Activated CD4-positive, alpha-beta memory T cell treated with anti-CD3 and anti-CD28 coated beads for 36 hours (primary cell): ENCODE data around the gene DPH7. TPM values are rescaled to one million over a fixed set of nuclear protein-coding genes. Genes with fewer than 3 reads are reported as not detected.
"Not testable (repeated sequence)": the region's sequence is repeated elsewhere in the genome, so short reads cannot be mapped to it uniquely, and the experiment has no call there.

Source experiments
- CTCF ChIA-PET: fragments of 350-600 bp; sonication (Branson Sonifier 250); formaldehyde crosslinking; loops from one replicate; lab custom pipeline; 2021; ENCODE audit warnings: antibody characterized with exemption, inconsistent platforms; lab: Charles Lee
- POLR2A ChIA-PET: fragments of 350-600 bp; sonication (Branson Sonifier 250); formaldehyde crosslinking; loops from one replicate; lab custom pipeline; 2021; ENCODE audit warnings: antibody characterized with exemption; lab: Charles Lee
- DNase-seq: peaks from one replicate; pipeline ENCODE4 v3.0.0-alpha.2; 2020
- H3K27ac Mint-ChIP-seq: one replicate; pipeline ENCODE4 v1.8.0; 2021; ENCODE audit warnings: mixed read lengths
- H3K27me3 Mint-ChIP-seq: one replicate; pipeline ENCODE4 v1.8.0; 2021; ENCODE audit warnings: mixed read lengths
- H3K36me3 Mint-ChIP-seq: one replicate; pipeline ENCODE4 v1.8.0; 2021; ENCODE audit warnings: mixed read lengths
- H3K4me1 Mint-ChIP-seq: one replicate; pipeline ENCODE4 v1.8.0; 2021; ENCODE audit warnings: low read depth, mixed read lengths
- H3K4me3 Mint-ChIP-seq: one replicate; pipeline ENCODE4 v1.8.0; 2021; ENCODE audit warnings: mild to moderate bottlenecking, mixed read lengths
- H3K9me3 Mint-ChIP-seq: one replicate; pipeline ENCODE4 v1.8.0; 2021; ENCODE audit warnings: mixed read lengths
- intact Hi-C: fragments of 100-400 bp; cut with micrococcal nuclease; formaldehyde crosslinking; loops from one replicate; pipeline ENCODE4 v1.15.1; 2023
- total RNA-seq, 2 experiments: library from RNA; stranded (reverse); gene quantifications; one replicate each; pipeline ENCODE4 v1.2.3, GENCODE V29; 2021

DPH7 gene
- total RNA-seq, 2 experiments from 2014 or later, result 26.6 to 30.3 TPM

GRCh38 chr9:137575716-137576411 lies 2.9 kb downstream of the DPH7 start:
- peak overlapping the region; percentile 63 for H3K27ac Mint-ChIP-seq
- CTCF ChIA-PET, result interaction anchor here (0.6 kb wide), 1 partner anchor 488 kb away, joined by 3 read pairs; no protein-coding TSS in a partner anchor
- intact Hi-C loops, result no loop called here
- H3K27me3 Mint-ChIP-seq, result no peaks in the 10 kb centered on the region
- H3K9me3 Mint-ChIP-seq, result no peaks in the 10 kb centered on the region
- peaks cover 21% of the 10 kb centered on the region for H3K36me3 Mint-ChIP-seq
- no peak for DNase-seq
- POLR2A ChIA-PET, result interaction anchor here (1.7 kb wide), 1 partner anchor 24 kb away, joined by 6 read pairs; the partner anchor contains the start of gene MRPL41
- H3K4me1 Mint-ChIP-seq, result peaks cover 37% of the 10 kb centered on the region
- H3K4me3 Mint-ChIP-seq, result no peak overlapping the region

- ChIA-PET CTCF (interaction anchor here (0.6 kb wide), 1 partner anchor 487 kb away, joined by 3 read pairs; no protein-coding TSS in a partner anchor), POLR2A (interaction anchor here (1.7 kb wide), 1 partner anchor 23 kb away, joined by 6 read pairs; the partner anchor contains the start of gene MRPL41)
- H3K27ac Mint-ChIP-seq, result peak overlapping the region; percentile 63
- H3K27me3 Mint-ChIP-seq, result no peaks in the 10 kb centered on the region
- intact Hi-C loops, result no loop called here
- H3K36me3 Mint-ChIP-seq, result peaks cover 26% of the 10 kb centered on the region
- H3K9me3 Mint-ChIP-seq, result no peaks in the 10 kb centered on the region
- DNase-seq, result peak; percentile 50
- peaks cover 37% of the 10 kb centered on the region for H3K4me1 Mint-ChIP-seq
- no peak overlapping the region for H3K4me3 Mint-ChIP-seq
Measured at GRCh38 chr9:137575364-137575715, 3.4 kb downstream of the DPH7 start.

GRCh38 chr9:137574192-137574591 lies 4.5 kb downstream of the DPH7 start:
- POLR2A ChIA-PET, result interaction anchor here (0.6 to 1.7 kb wide), 2 partner anchors 22 to 145 kb away, joined by 3 to 6 read pairs; partner anchors contain the start of gene MRPL41
- CTCF ChIA-PET, result no interaction called here
- no peaks in the 10 kb centered on the region for H3K9me3 Mint-ChIP-seq
- peaks cover 28% of the 10 kb centered on the region for H3K36me3 Mint-ChIP-seq
- intact Hi-C loops, result no loop called here
- H3K27ac Mint-ChIP-seq, result no peak overlapping the region
- peaks cover 34% of the 10 kb centered on the region for H3K4me1 Mint-ChIP-seq
- no peaks in the 10 kb centered on the region for H3K27me3 Mint-ChIP-seq
- no peak for DNase-seq
- H3K4me3 Mint-ChIP-seq, result no peak overlapping the region

GRCh38 chr9:137570566-137570965 lies 8.2 kb downstream of the DPH7 start:
- Mint-ChIP-seq H3K9me3 (no peaks in the 10 kb centered on the region), H3K4me3 (no peak overlapping the region), H3K27me3 (no peaks in the 10 kb centered on the region), H3K4me1 (peaks cover 13% of the 10 kb centered on the region), H3K27ac (no peak overlapping the region), H3K36me3 (peaks cover 23% of the 10 kb centered on the region)
- no peak for DNase-seq
- CTCF ChIA-PET, result interaction anchor here (1.0 kb wide), 1 partner anchor 9 kb away, joined by 3 read pairs; no protein-coding TSS in a partner anchor
- intact Hi-C loops, result no loop called here
- POLR2A ChIA-PET, result no interaction called here

- Mint-ChIP-seq H3K27me3 (no peaks in the 10 kb centered on the region), H3K27ac (no peak overlapping the region), H3K9me3 (no peaks in the 10 kb centered on the region), H3K4me3 (no peak overlapping the region), H3K36me3 (peaks cover 16% of the 10 kb centered on the region), H3K4me1 (peaks cover 5% of the 10 kb centered on the region)
- intact Hi-C loops, result no loop called here
- ChIA-PET POLR2A (no interaction called here), CTCF (interaction anchor here (1.0 kb wide), 1 partner anchor 10 kb away, joined by 3 read pairs; no protein-coding TSS in a partner anchor)
- no peak for DNase-seq
Measured at GRCh38 chr9:137569609-137570203, 9.0 kb downstream of the DPH7 start.

- H3K9me3 Mint-ChIP-seq, CTCF ChIA-PET, H3K27ac Mint-ChIP-seq, H3K4me1 Mint-ChIP-seq, H3K4me3 Mint-ChIP-seq, H3K27me3 Mint-ChIP-seq, DNase-seq, POLR2A ChIA-PET, intact Hi-C loops: not testable (repeated sequence)
- H3K36me3 Mint-ChIP-seq, result peaks cover 23% of the 10 kb centered on the region
Measured at GRCh38 chr9:137568445-137568844, 10.3 kb downstream of the DPH7 start.

- Mint-ChIP-seq H3K36me3 (peaks cover 26% of the 10 kb centered on the region), H3K9me3 (no peaks in the 10 kb centered on the region), H3K4me3 (no peak overlapping the region), H3K4me1 (peaks cover 5% of the 10 kb centered on the region), H3K27ac (no peak overlapping the region), H3K27me3 (no peaks in the 10 kb centered on the region)
- DNase-seq, result no peak
- intact Hi-C loops, result no loop called here
- CTCF ChIA-PET, result interaction anchor here (0.8 kb wide), 1 partner anchor 263 kb away, joined by 3 read pairs; the partner anchor contains the start of gene NRARP
- POLR2A ChIA-PET, result no interaction called here
Measured at GRCh38 chr9:137564817-137565411, 13.8 kb downstream of the DPH7 start.

- Mint-ChIP-seq H3K4me3 (no peak overlapping the region), H3K4me1 (peaks cover 5% of the 10 kb centered on the region), H3K9me3 (no peaks in the 10 kb centered on the region), H3K27ac (no peak overlapping the region), H3K27me3 (no peaks in the 10 kb centered on the region), H3K36me3 (peaks cover 31% of the 10 kb centered on the region)
- intact Hi-C loops, result no loop called here
- POLR2A ChIA-PET, result no interaction called here
- CTCF ChIA-PET, result no interaction called here
- no peak for DNase-seq
Measured at GRCh38 chr9:137564134-137564533, 14.6 kb downstream of the DPH7 start.

GRCh38 chr9:137558127-137558526 lies 20.6 kb downstream of the DPH7 start:
- POLR2A ChIA-PET, result no interaction called here
- peaks cover 32% of the 10 kb centered on the region for H3K36me3 Mint-ChIP-seq

GRCh38 chr9:137556069-137556838 lies 22.5 kb downstream of the DPH7 start:
- ChIA-PET POLR2A (no interaction called here), CTCF (no interaction called here)
- Mint-ChIP-seq H3K4me1 (peaks cover 8% of the 10 kb centered on the region), H3K27me3 (no peaks in the 10 kb centered on the region), H3K9me3 (no peaks in the 10 kb centered on the region), H3K36me3 (peaks cover 25% of the 10 kb centered on the region), H3K27ac (no peak overlapping the region), H3K4me3 (no peak overlapping the region)
- DNase-seq, result no peak
- intact Hi-C loops, result no loop called here

More at GRCh38 chr9:137558127-137558526, 20.6 kb downstream of the DPH7 start:
- H3K27ac Mint-ChIP-seq, result no peak overlapping the region
- CTCF ChIA-PET, result interaction anchor here (1.0 kb wide), 1 partner anchor 20 kb away, joined by 3 read pairs; no protein-coding TSS in a partner anchor
- no peaks in the 10 kb centered on the region for H3K27me3 Mint-ChIP-seq
- H3K9me3 Mint-ChIP-seq, result no peaks in the 10 kb centered on the region
- no peak overlapping the region for H3K4me3 Mint-ChIP-seq
- intact Hi-C loops, result no loop called here
- H3K4me1 Mint-ChIP-seq, result no peaks in the 10 kb centered on the region
- no peak for DNase-seq

- H3K27me3 Mint-ChIP-seq, result no peaks in the 10 kb centered on the region
- ChIA-PET POLR2A (no interaction called here), CTCF (no interaction called here)
- H3K27ac Mint-ChIP-seq, result no peak overlapping the region
- peaks cover 25% of the 10 kb centered on the region for H3K36me3 Mint-ChIP-seq
- intact Hi-C loops, result no loop called here
- H3K4me1 Mint-ChIP-seq, result peaks cover 10% of the 10 kb centered on the region
- no peak for DNase-seq
- no peak overlapping the region for H3K4me3 Mint-ChIP-seq
- no peaks in the 10 kb centered on the region for H3K9me3 Mint-ChIP-seq
Measured at GRCh38 chr9:137555179-137555578, 23.5 kb downstream of the DPH7 start.
